SU-DHL-6 (cell line): Measurements from ENCODE around the gene PPP1R13B.

Experiments
- H2AFZ ChIP-seq: fragments of 200-600 bp; sonication (generic); 2 replicates; pipeline ENCODE4 v1.6.1; 2014; ENCODE audit warnings: low read depth, mild to moderate bottlenecking, moderate library complexity, mixed read lengths, antibody characterized with exemption, low read length; ENCODE audit not compliant: severe bottlenecking
- H3F3A ChIP-seq: fragments of 200-600 bp; shearing (Covaris generic); 2 replicates; pipeline ENCODE4 v1.6.0; 2016; ENCODE audit warnings: antibody characterized with exemption, mild to moderate bottlenecking; ENCODE audit not compliant: insufficient read depth
- H3K27ac ChIP-seq: fragments of 200-600 bp; sonication (generic); 2 replicates; pipeline ENCODE4 v1.5.1; 2016; ENCODE audit warnings: low read depth, mild to moderate bottlenecking, low read length, moderate library complexity, mixed read lengths
- H3K27me3 ChIP-seq: fragments of 200-600 bp; sonication (generic), shearing (Covaris generic); 2 replicates; pipeline ENCODE4 v1.6.0; 2014; ENCODE audit warnings: mild to moderate bottlenecking, low read length
- H3K36me3 ChIP-seq: fragments of 200-600 bp; sonication (generic); 2 replicates; pipeline ENCODE4 v1.6.1; 2014; ENCODE audit warnings: mild to moderate bottlenecking, low read length, mixed read lengths
- H3K4me2 ChIP-seq: fragments of 300-600, 200-600 bp; shearing (Covaris generic), sonication (generic); 2 replicates; pipeline ENCODE4 v1.6.0; 2014; ENCODE audit warnings: low read length, low read depth, mild to moderate bottlenecking; ENCODE audit not compliant: poor library complexity, severe bottlenecking
- H3K4me3 ChIP-seq: fragments of 200-600 bp; sonication (generic); 2 replicates; pipeline ENCODE4 v1.5.1; 2014; ENCODE audit warnings: antibody characterized with exemption, low read length, mild to moderate bottlenecking, mixed read lengths; ENCODE audit not compliant: insufficient read depth, poor library complexity, severe bottlenecking
- H3K79me2 ChIP-seq: fragments of 200-600 bp; sonication (generic); 2 replicates; pipeline ENCODE4 v1.6.1; 2014; ENCODE audit warnings: mild to moderate bottlenecking, low read length, moderate library complexity; ENCODE audit not compliant: insufficient read depth
- H3K9ac ChIP-seq: fragments of 200-600 bp; sonication (generic); 2 replicates; pipeline ENCODE4 v1.7.0; 2014; ENCODE audit warnings: mild to moderate bottlenecking, low read length
- H3K9me2 ChIP-seq: fragments of 200-600 bp; sonication (generic); replicated peaks from 2 replicates; pipeline ENCODE4 v1.6.1; 2014; ENCODE audit warnings: low read length; ENCODE audit not compliant: insufficient read depth
- H3K9me3 ChIP-seq: fragments of 200-600 bp; sonication (generic); 2 replicates; pipeline ENCODE4 v1.6.1; 2014; ENCODE audit warnings: low read length, mixed read lengths; ENCODE audit not compliant: insufficient read depth
- H4K20me1 ChIP-seq: fragments of 200-600 bp; sonication (generic); 2 replicates; pipeline ENCODE4 v1.6.1; 2014; ENCODE audit warnings: low read depth, mild to moderate bottlenecking, antibody characterized with exemption, low read length, moderate library complexity, mixed read lengths
- EZH2phosphoT487 ChIP-seq: fragments of 200-600 bp; sonication (generic), shearing (Covaris generic); conservative IDR thresholded peaks from 2 replicates; pipeline ENCODE4 v1.6.1; 2018; ENCODE audit warnings: mild to moderate bottlenecking, antibody characterized with exemption, low read length, moderate library complexity, mixed read lengths
- TF ChIP-seq, protein P1 (sequence below): fragments of 200-600 bp; sonication (generic); IDR thresholded peaks from one replicate; pipeline ENCODE4 v1.5.1; 2017; ENCODE audit warnings: antibody characterized with exemption, mild to moderate bottlenecking, low read length, moderate library complexity; ENCODE audit not compliant: insufficient read depth, poor library complexity, severe bottlenecking

The PPP1R13B gene

DNA sequence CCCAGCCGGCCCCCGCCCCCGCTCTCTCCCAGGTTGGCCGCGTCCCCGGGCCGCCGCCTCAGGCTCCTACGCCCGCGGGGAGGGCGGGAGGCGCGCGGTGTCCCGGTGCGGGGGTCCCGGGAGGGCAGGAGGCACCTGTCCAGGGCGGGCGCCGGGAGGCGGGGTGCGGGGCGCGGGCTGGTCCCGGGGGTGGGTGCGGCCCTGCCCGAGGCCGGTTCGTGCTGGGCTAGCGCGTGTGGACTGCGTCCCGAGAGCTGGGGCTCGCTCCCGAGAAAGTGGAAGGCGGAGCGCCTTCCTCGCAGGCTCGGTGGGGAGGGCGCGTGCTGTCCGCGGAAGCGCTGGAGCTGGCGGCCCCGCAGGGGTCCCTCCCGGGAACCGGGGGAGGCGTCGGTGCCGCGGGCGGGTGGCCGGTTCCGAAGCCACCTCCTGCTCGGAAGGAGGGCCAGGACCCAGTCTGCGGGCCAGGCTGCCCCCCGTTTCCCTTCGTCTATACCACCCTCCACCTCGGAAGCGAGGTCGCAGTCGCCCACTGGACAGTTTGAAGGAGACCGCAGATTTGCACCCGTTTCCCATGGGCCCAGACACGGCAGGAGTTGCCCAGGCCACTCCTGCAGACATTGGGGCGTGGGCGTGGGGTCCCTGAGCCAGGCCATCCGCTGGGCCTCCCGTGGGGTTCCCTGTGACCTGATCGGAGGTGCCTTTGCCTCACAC lies 131.1 kb downstream of the PPP1R13B start:
- no peaks in the 10 kb centered on the region for H3K9me2 ChIP-seq
- TF ChIP-seq, protein P1, sequence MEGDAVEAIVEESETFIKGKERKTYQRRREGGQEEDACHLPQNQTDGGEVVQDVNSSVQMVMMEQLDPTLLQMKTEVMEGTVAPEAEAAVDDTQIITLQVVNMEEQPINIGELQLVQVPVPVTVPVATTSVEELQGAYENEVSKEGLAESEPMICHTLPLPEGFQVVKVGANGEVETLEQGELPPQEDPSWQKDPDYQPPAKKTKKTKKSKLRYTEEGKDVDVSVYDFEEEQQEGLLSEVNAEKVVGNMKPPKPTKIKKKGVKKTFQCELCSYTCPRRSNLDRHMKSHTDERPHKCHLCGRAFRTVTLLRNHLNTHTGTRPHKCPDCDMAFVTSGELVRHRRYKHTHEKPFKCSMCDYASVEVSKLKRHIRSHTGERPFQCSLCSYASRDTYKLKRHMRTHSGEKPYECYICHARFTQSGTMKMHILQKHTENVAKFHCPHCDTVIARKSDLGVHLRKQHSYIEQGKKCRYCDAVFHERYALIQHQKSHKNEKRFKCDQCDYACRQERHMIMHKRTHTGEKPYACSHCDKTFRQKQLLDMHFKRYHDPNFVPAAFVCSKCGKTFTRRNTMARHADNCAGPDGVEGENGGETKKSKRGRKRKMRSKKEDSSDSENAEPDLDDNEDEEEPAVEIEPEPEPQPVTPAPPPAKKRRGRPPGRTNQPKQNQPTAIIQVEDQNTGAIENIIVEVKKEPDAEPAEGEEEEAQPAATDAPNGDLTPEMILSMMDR = no peak
- no peak for TF ChIP-seq EZH2phosphoT487
- peak overlapping the region; percentile 77 for H3K9ac ChIP-seq
- no peak overlapping the region for H2AFZ ChIP-seq
- H3K27me3 ChIP-seq = no peaks in the 10 kb centered on the region
- no peaks in the 10 kb centered on the region for H3K9me3 ChIP-seq
- peaks cover 76% of the 10 kb centered on the region for H3K79me2 ChIP-seq
- peak overlapping the region; percentile 81 for H3K4me2 ChIP-seq
- H4K20me1 ChIP-seq = no peaks in the 10 kb centered on the region
- peak overlapping the region; percentile 15 for H3K27ac ChIP-seq
- H3K4me3 ChIP-seq = peak overlapping the region; percentile 84
- no peaks in the 10 kb centered on the region for H3K36me3 ChIP-seq
- 0 out of 2 replicates have a peak, but pooled peaks cover 6% of the 10 kb centered on the region for H3F3A ChIP-seq

- peak within 1 kb of the TSS; percentile 97 for H3K9ac ChIP-seq
- H3K4me3 ChIP-seq = peak within 1 kb of the TSS; percentile 84
- H3K79me2 ChIP-seq = peaks cover 67% of the 10 kb centered on the region
- H3K36me3 ChIP-seq = no peaks in the 10 kb centered on the region
- H3K4me2 ChIP-seq = peak within 1 kb of the TSS; percentile 99
- no peaks in the 10 kb centered on the region for H3K9me2 ChIP-seq
- H3K27me3 ChIP-seq = no peaks in the 10 kb centered on the region
- no peaks in the 10 kb centered on the region for H4K20me1 ChIP-seq
- peak within 1 kb of the TSS; percentile 69 for H3K27ac ChIP-seq
- 0 out of 2 replicates have a peak, but pooled peaks cover 6% of the 10 kb centered on the region for H3F3A ChIP-seq
- no peak within 1 kb of the TSS for H2AFZ ChIP-seq
- H3K9me3 ChIP-seq = no peaks in the 10 kb centered on the region
- TF ChIP-seq, protein P1 = no peak
- no peak for TF ChIP-seq EZH2phosphoT487
Observed at GRCh38 chr14:103715052-103716000, 132.0 kb downstream of the PPP1R13B start, which contains the start of the genes XRCC3 and ZFYVE21. TSS of gene XRCC3 (minus strand) at chr14:103715451. CDS start at chr14:103711087, 4,364 bp downstream. TSS of gene ZFYVE21 (plus strand) at chr14:103715810. CDS start at chr14:103715842, 32 bp downstream.

GRCh38 chr14:103714063-103714724 lies 133.2 kb downstream of the PPP1R13B start:
- no peak for TF ChIP-seq EZH2phosphoT487
- TF ChIP-seq, protein P1 = no peak
- Histone ChIP-seq H3K9me3 (no peaks in the 10 kb centered on the region), H2AFZ (no peak overlapping the region), H3K27me3 (no peaks in the 10 kb centered on the region), H3K9me2 (no peaks in the 10 kb centered on the region), H4K20me1 (no peaks in the 10 kb centered on the region), H3K9ac (peak overlapping the region; percentile 97), H3K4me3 (peak overlapping the region; percentile 72), H3K27ac (peak overlapping the region; percentile 69), H3K36me3 (no peaks in the 10 kb centered on the region), H3K4me2 (peak overlapping the region; percentile 99), H3F3A (0 out of 2 replicates have a peak, but pooled peaks cover 6% of the 10 kb centered on the region), H3K79me2 (peaks cover 56% of the 10 kb centered on the region)
